K562 (cell line): ENCODE results near the gene LRIT1.

ENCODE experiments used
- BRF2 ChIP-seq: IDR thresholded peaks from 3 replicates; pipeline ENCODE4 v1.6.1; 2011; ENCODE audit warnings: borderline replicate concordance, mild to moderate bottlenecking; ENCODE audit not compliant: insufficient read length, insufficient read depth
- CCAR2 ChIP-seq: fragments of 200-400 bp; formaldehyde crosslinking; IDR thresholded peaks from 2 replicates; pipeline ENCODE4 v1.6.1; 2017; ENCODE audit warnings: mild to moderate bottlenecking, low read depth, low read length
- EP300 ChIP-seq: IDR thresholded peaks from 2 replicates; pipeline ENCODE4 v1.6.1; 2012; ENCODE audit warnings: low read length, improper control_type of control experiment
- JUND ChIP-seq, 2 experiments: IDR thresholded peaks; 2 replicates in 1 of 2; 3 replicates in 1 of 2; pipeline ENCODE4 v1.6.1; 2011; ENCODE audit warnings: borderline replicate concordance in 2 of 2, low read depth in 2 of 2, low read length in 2 of 2, improper control_type of control experiment in 1 of 2, missing biosample characterization in 1 of 2, missing genetic modification characterization in 1 of 2, missing genetic modification reagents in 1 of 2
- KAT2B ChIP-seq: IDR thresholded peaks from one replicate; pipeline ENCODE4 v1.6.1; 2012; ENCODE audit warnings: low read depth, mild to moderate bottlenecking, control low read depth, inconsistent platforms, low read length, moderate library complexity
- MYBL2 ChIP-seq, 2 experiments: fragments of 450-650 bp in 1 of 2; sonication (generic) in 1 of 2; formaldehyde crosslinking in 1 of 2; IDR thresholded peaks; 2 replicates each; pipeline versions ENCODE4 v1.6.1 to v1.8.1; 2017 to 2022; ENCODE audit warnings: borderline replicate concordance in 1 of 2, inconsistent platforms in 1 of 2, low read depth in 1 of 2, mild to moderate bottlenecking in 1 of 2, missing genetic modification reagents in 1 of 2, moderate library complexity in 1 of 2
- POLR2A ChIP-seq: fragments of 450-650 bp; conservative IDR thresholded peaks from 2 replicates; pipeline ENCODE4 v1.6.1; 2016
- ZNF561 ChIP-seq: fragments of 450-650 bp; formaldehyde crosslinking; conservative IDR thresholded peaks from 2 replicates; pipeline ENCODE4 v1.4.0; 2020; ENCODE audit warnings: mild to moderate bottlenecking, moderate library complexity
- TF ChIP-seq, protein P1 (sequence below), 2 experiments: fragments of 450-650 bp; conservative IDR thresholded peaks; 2 replicates each; pipeline ENCODE4 v1.6.1; 2017; ENCODE audit warnings: mild to moderate bottlenecking in 2 of 2, moderate library complexity in 2 of 2
- TF ChIP-seq, protein P2 (sequence below): sonication (generic); formaldehyde crosslinking; IDR thresholded peaks from 2 replicates; pipeline ENCODE4 v1.8.1; 2022; ENCODE audit warnings: missing genetic modification reagents
- TF ChIP-seq, protein P3 (sequence below), 2 experiments: IDR thresholded peaks in 1 of 2; conservative IDR thresholded peaks in 1 of 2; 2 replicates each; pipeline ENCODE4 v1.6.1; 2016; ENCODE audit warnings: low read depth in 2 of 2, mild to moderate bottlenecking in 1 of 2, missing compliant biosample characterization in 1 of 2, missing genetic modification characterization in 1 of 2, moderate library complexity in 1 of 2

- TF ChIP-seq, protein P1, sequence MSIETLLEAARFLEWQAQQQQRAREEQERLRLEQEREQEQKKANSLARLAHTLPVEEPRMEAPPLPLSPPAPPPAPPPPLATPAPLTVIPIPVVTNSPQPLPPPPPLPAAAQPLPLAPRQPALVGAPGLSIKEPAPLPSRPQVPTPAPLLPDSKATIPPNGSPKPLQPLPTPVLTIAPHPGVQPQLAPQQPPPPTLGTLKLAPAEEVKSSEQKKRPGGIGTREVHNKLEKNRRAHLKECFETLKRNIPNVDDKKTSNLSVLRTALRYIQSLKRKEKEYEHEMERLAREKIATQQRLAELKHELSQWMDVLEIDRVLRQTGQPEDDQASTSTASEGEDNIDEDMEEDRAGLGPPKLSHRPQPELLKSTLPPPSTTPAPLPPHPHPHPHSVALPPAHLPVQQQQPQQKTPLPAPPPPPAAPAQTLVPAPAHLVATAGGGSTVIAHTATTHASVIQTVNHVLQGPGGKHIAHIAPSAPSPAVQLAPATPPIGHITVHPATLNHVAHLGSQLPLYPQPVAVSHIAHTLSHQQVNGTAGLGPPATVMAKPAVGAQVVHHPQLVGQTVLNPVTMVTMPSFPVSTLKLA (conservative IDR thresholded peaks at IDR 0.05) = no peak
- no peak for TF ChIP-seq BRF2
- TF ChIP-seq KAT2B = no peak
- TF ChIP-seq MYBL2 (IDR thresholded peaks at IDR 0.05; ENCODE audit: low read depth) = no peak
- no peak for TF ChIP-seq MYBL2 (CRISPR knock-in tag; IDR thresholded peaks at IDR 0.05; ENCODE audit: borderline replicate concordance)
- no peak for TF ChIP-seq CCAR2
- TF ChIP-seq ZNF561 (CRISPR knock-in tag) = no peak
- TF ChIP-seq, protein P2, sequence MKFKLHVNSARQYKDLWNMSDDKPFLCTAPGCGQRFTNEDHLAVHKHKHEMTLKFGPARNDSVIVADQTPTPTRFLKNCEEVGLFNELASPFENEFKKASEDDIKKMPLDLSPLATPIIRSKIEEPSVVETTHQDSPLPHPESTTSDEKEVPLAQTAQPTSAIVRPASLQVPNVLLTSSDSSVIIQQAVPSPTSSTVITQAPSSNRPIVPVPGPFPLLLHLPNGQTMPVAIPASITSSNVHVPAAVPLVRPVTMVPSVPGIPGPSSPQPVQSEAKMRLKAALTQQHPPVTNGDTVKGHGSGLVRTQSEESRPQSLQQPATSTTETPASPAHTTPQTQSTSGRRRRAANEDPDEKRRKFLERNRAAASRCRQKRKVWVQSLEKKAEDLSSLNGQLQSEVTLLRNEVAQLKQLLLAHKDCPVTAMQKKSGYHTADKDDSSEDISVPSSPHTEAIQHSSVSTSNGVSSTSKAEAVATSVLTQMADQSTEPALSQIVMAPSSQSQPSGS (CRISPR knock-in tag) = no peak
- TF ChIP-seq JUND (IDR thresholded peaks at IDR 0.05; ENCODE audit: borderline replicate concordance, low read depth, low read length) = no peak
- no peak for TF ChIP-seq JUND (tag; IDR thresholded peaks at IDR 0.05; ENCODE audit: borderline replicate concordance, low read depth, low read length)
- no peak for TF ChIP-seq EP300
- TF ChIP-seq, protein P3, sequence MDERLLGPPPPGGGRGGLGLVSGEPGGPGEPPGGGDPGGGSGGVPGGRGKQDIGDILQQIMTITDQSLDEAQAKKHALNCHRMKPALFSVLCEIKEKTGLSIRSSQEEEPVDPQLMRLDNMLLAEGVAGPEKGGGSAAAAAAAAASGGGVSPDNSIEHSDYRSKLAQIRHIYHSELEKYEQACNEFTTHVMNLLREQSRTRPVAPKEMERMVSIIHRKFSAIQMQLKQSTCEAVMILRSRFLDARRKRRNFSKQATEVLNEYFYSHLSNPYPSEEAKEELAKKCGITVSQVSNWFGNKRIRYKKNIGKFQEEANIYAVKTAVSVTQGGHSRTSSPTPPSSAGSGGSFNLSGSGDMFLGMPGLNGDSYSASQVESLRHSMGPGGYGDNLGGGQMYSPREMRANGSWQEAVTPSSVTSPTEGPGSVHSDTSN (CRISPR knock-in tag; IDR thresholded peaks at IDR 0.05; ENCODE audit: low read depth) = no peak
- TF ChIP-seq, protein P3 (tag; conservative IDR thresholded peaks at IDR 0.05; ENCODE audit: low read depth) = no peak
- TF ChIP-seq POLR2A = no peak
These were observed 37.2 kb downstream of the LRIT1 start for GRCh38 chr10:84204122-84204521.
